Motor neuron (in vitro differentiated cells): Measurements from ENCODE around the gene GNL1. TPM values are rescaled to one million over a fixed set of nuclear protein-coding genes. Genes with fewer than 3 reads are reported as not detected.
"Not testable (repeated sequence)": the region's sequence is repeated elsewhere in the genome, so short reads cannot be mapped to it uniquely, and the experiment has no call there.

Source experiments
- ATAC-seq, 8 experiments: fragments of 200-7000 bp; cut with Tn5 transposase; replicated peaks in 6 of 8; 2 replicates each; pipeline ENCODE4 v1.8.0; 2021; ENCODE audit warnings: mild to moderate bottlenecking in 8 of 8, moderate library complexity in 8 of 8
- H3K27ac ChIP-seq, 2 donors: fragments of 250-450 bp; sonication (Bioruptor Pico); 2 replicates each; pipeline ENCODE4 v1.9.0; 2021; ENCODE audit warnings: antibody characterized with exemption in 2 of 2, mild to moderate bottlenecking in 2 of 2, moderate library complexity in 1 of 2
- H3K4me1 ChIP-seq, 2 donors: fragments of 250-450 bp; sonication (Bioruptor Pico); replicated peaks in 1 of 2; 2 replicates each; pipeline ENCODE4 v1.6.1; 2021; ENCODE audit warnings: antibody characterized with exemption in 2 of 2, mild to moderate bottlenecking in 2 of 2, moderate library complexity in 1 of 2
- H3K4me3 ChIP-seq, 5 donors: fragments of 250-450 bp; sonication (Bioruptor Pico); 2 replicates each; pipeline ENCODE4 v1.9.0; 2021; ENCODE audit warnings: antibody characterized with exemption in 5 of 5, mild to moderate bottlenecking in 5 of 5, moderate library complexity in 4 of 5
- WGBS, 10 experiments: fragments of 450-650 bp; shearing (Covaris generic); methylation state at CpG; one replicate each; pipeline ENCODE4 v1.0.0; 2022; 5-methylcytosine and 5-hydroxymethylcytosine counted together
- in situ Hi-C, 9 experiments: fragments of 400-800 bp; cut with MboI; loops; one replicate each; pipeline ENCODE4 v1.15.0; 2021; ENCODE audit warnings: low sequenced_read_pairs in 9 of 9, low pct_unique_long_range_greater_than_20kb in 2 of 9; ENCODE audit not compliant: unreplicated experiment in 9 of 9
- total RNA-seq, 8 experiments: library from RNA; unstranded; fragments of 300-600 nt; gene quantifications; 2 replicates each; pipeline versions ENCODE4 v1.2.3 to v1.2.4, GENCODE V29; 2022

Gene GNL1
- total RNA-seq, 8 experiments from 2014 or later: 23.4 to 66.0 (median 37.5) TPM

DNA sequence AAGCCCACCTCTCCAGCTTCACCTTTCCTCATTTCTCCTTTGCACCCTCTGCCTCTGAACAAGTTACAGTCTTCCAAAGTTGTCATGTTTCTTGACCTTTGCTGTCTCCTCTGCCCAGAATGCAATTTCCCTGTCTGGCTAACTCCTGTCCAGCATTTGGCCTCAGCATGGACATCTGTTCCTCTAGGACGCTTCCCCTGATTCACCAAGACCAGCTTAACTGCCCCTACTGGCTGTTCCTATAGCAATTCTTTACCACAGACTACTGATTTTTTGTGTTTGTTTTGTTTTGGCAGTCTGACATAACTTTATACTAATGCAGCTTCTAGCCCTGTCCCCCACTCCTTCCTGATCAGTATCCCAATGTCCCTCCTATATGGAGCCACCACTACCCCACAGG, 13.4 kb downstream of the GNL1 start:
- ATAC-seq: no peak
- peaks cover 0 to 3% of the 10 kb centered on the region in 2 donors for H3K4me1 ChIP-seq
- H3K4me3 ChIP-seq: no peak overlapping the region
- in situ Hi-C loops: loop anchor here in 2 of 9 experiments (10.0 to 25.0 kb wide), 2 partner anchors 58 to 544 kb away; partner anchors contain the start of gene HLA-E (in 1 of the 2)
- 50 to 100% (median 71%) methylated on average over 1 of the region's 1 CpG; no CpG with 5 or more reads in 3 of the 10 experiments for WGBS, 10 experiments
- H3K27ac ChIP-seq: no peak overlapping the region

DNA sequence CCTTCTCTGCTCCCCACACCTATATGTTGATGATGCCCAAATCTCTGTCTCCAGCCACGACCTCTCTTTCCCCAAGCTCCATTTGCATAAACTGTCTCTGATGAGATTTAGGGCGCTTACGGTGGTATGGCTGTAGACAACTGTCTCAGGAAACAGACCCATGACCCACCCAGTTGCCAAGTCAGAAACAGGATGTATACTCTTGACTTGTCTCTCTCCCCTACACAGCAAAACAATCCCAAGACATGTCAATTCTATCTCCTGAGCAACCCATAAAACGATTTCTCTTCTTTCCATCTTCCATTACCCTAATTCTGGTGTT, 13.9 kb downstream of the GNL1 start:
- in situ Hi-C loops: loop anchor here in 2 of 9 experiments (10.0 to 25.0 kb wide), 2 partner anchors 58 to 545 kb away; partner anchors contain the start of gene HLA-E (in 1 of the 2)
- Histone ChIP-seq H3K4me1 (peaks cover 0 to 3% of the 10 kb centered on the region in 2 donors), H3K4me3 (no peak overlapping the region), H3K27ac (no peak overlapping the region)
- 0 to 62% (median 33%) methylated on average over 1 to 4 of the region's 4 CpGs; no CpG with 5 or more reads in 3 of the 10 experiments for WGBS, 10 experiments
- no peak for ATAC-seq

DNA sequence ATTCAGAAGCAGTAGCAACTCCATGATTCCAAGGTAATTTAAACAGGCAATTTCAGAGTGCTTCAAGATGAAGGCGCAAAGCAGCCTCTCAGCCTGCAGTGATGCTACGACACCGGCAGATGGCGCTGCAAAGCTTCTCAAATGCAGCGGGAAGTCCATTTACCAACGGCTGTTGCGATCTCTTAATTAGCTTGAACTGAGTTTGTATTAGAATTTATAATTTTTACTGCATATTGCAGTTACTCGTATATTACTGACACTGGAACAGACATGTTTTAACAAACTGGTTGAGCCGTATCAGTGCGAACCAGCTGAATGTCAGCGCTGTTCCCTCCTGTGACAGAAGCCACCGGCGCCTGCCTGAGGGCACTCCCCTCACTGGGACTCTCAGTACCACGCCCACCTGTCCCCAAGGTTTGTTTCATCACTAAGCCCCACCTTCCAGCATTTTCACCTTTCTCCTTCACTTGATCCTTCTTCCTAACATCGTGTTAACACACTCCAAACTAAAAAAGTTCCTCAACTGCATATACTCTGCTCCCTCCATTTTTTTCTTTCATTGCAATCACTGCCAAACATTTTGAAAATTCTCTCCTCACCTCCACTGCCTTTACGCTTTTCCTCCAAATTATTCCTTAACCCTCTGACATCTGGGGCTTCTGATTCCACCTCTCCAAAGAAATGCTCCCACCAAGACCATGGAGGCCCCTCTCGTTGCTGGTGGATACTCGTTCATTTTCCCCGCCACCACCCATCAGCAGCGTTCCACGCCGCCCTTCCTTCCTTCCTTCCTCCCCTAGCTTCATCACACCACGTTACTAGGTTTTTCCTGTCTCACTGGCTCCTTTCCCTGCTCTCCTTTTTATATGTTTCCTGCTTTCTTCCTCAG, 14.5 kb downstream of the GNL1 start:
- in situ Hi-C loops: loop anchor here in 2 of 9 experiments (10.0 to 25.0 kb wide), 2 partner anchors 57 to 546 kb away; partner anchors contain the start of gene HLA-E (in 1 of the 2)
- Histone ChIP-seq H3K27ac (no peak overlapping the region), H3K4me3 (peak overlapping the region; percentile 17 to 28 (median 21)), H3K4me1 (peaks cover 0 to 3% of the 10 kb centered on the region in 2 donors)
- ATAC-seq: peak; percentile 71 to 81 (median 76)
- 19 to 52% (median 28%) methylated on average over 1 to 20 of the region's 23 CpGs for WGBS, 10 experiments

DNA sequence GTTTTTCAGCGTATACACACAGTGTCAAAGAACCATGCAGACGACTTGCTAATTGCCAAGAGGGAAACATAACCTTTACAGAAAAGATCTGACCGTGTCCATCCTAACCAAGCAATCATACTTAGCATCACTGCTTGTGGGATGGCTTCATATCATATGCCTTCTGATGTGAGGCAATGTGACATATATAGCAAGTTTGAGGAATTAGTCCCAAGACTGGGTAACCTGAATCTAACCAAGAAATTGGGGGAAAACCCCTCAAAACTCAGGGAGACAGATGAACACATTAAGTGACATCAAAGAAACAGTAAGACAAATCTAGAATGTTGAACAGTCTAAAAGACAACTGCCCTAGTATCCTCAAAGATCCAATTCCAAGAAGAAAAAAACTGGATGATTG, 18.4 kb downstream of the GNL1 start:
- peaks cover 0 to 3% of the 10 kb centered on the region in 2 donors for H3K4me1 ChIP-seq
- WGBS, 10 experiments: 29 to 83% (median 62%) methylated on average over 1 to 3 of the region's 3 CpGs; no CpG with 5 or more reads in 4 of the 10 experiments
- H3K27ac ChIP-seq: no peak overlapping the region
- H3K4me3 ChIP-seq: no peak overlapping the region
- ATAC-seq: no peak
- in situ Hi-C loops: loop anchor here in 3 of 9 experiments (10.0 to 25.0 kb wide), 2 partner anchors 53 to 549 kb away; partner anchors contain the start of gene HLA-E (in 2 of the 3)

DNA sequence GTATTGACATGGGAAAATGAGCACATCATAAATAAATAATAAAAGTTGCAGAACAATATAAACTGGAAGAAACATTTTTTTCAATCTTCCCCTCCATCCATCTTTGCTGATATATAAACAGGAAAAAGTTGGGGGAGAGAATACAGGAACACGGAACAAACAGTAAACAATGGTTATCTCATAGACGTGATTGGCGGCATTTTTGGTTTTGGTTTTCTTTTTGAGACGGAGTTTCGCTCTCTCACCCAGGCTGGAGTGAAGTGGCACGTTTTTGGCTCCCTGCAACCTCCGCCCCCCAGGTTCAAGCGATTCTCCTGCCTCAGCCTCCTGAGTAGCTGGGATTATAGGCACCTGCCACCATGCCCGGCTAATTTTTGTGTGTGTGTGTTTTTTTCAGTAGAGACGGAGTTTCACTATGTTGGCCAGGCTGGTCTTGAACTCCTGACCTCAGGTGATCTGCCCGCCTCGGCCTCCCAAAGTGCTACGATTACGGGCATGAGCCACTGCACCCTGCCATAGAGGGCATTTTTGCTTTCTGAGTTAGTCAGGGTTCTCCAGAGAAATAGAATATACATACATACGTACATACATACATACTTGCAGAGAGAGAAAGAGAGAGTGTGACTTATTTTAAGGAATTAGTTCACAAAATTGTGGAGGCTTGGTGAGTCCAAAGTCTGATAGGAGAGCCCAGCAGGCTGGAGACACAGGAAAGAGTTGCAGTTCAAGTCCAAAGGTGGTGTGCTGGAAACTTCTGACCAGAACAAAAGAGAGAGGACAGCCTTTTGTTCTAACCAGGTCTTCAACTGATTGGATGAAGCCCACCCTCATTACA, 22.6 kb downstream of the GNL1 start:
- in situ Hi-C loops: loop anchor here in 3 of 9 experiments (10.0 to 25.0 kb wide), 2 partner anchors 49 to 554 kb away; partner anchors contain the start of gene HLA-E (in 2 of the 3)
- H3K27ac ChIP-seq: no peak overlapping the region
- no peak for ATAC-seq
- WGBS, 10 experiments: 63 to 100% (median 82%) methylated on average over 1 to 12 of the region's 15 CpGs
- no peaks in the 10 kb centered on the region for H3K4me1 ChIP-seq
- H3K4me3 ChIP-seq: no peak overlapping the region

DNA sequence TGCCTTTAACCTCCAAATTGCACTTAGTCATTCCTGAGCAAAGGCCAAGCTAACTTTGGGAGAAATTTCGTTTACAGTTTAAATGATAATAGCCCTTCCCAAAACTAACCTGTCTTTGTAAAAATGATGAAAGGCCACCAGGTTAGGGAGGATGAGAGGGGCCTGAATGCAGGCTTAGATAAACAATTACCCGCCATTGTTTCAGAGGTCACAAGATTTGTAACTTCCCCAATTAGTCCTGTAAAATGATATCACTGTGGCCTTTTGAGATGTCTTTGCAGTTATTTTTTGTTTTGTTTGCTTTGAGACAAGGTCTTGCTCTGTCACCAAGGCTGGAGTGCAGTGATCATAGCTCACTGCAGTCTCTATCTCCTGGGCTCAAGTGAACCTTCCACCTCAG, 26.3 kb downstream of the GNL1 start:
- no peak overlapping the region for H3K27ac ChIP-seq
- WGBS, 10 experiments: 40 to 77% (median 59%) methylated on average over 1 to 2 of the region's 2 CpGs

DNA sequence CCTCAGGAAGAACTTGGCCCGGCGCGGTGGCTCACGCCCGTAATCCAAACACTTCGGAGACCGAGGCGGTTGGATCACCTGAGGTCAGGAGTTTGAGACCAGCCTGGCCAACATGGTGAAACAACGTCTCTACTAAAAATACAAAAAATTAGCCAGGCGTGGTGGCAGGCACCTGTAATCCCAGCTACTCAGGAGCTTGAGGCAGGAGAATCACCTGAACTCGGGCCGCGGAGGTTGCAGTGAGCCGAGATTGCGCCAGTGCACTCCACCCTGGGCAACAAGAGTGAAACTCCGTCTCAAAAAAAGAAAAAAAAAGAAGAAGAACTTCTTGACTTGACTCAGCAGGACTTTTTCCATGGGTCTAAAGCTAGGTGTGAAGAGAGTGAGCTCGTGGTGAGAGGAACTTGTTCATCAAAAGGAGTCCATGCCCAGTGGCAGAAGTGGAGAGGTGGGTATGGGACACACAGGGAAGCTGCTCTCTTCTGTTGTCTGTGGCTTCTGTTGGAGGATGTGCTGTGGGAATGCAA, 26.9 kb downstream of the GNL1 start:
- 0 to 98% (median 79%) methylated on average over 1 to 14 of the region's 17 CpGs; no CpG with 5 or more reads in 2 of the 10 experiments for WGBS, 10 experiments
- not testable (repeated sequence) for H3K4me3 ChIP-seq, ATAC-seq, H3K27ac ChIP-seq, H3K4me1 ChIP-seq
- in situ Hi-C loops: loop anchor here in 1 of 9 experiments (25.0 kb wide), 1 partner anchor 558 kb away; no protein-coding TSS in a partner anchor

More for the DNA sequence above, 26.3 kb downstream of the GNL1 start:
- in situ Hi-C loops: loop anchor here in 3 of 9 experiments (10.0 to 25.0 kb wide), 2 partner anchors 45 to 557 kb away; partner anchors contain the start of gene HLA-E (in 2 of the 3)
- H3K4me3 ChIP-seq: no peak overlapping the region
- ATAC-seq: no peak
- no peaks in the 10 kb centered on the region for H3K4me1 ChIP-seq

DNA sequence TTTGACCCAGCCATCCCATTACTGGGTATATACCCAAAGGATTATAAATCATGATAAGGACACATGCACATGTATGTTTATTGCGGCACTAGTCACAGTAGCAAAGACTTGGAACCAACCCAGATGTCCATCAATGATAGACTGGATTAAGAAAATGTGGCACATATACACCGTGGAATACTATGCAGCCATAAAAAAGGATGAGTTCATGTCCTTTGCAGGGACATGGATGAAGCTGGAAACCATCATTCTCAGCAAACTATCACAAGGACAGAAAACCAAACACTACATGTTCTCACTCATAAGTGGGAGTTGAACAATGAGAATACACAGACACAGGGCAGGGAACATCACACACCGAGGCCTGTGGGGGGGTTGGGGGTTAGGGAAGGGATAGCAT, 29.8 kb downstream of the GNL1 start:
- not testable (repeated sequence) for H3K27ac ChIP-seq, H3K4me3 ChIP-seq, H3K4me1 ChIP-seq, ATAC-seq
- 80 to 100% methylated on average over 1 of the region's 3 CpGs; no CpG with 5 or more reads in 8 of the 10 experiments for WGBS, 10 experiments
- in situ Hi-C loops: loop anchor here in 1 of 9 experiments (25.0 kb wide), 1 partner anchor 561 kb away; no protein-coding TSS in a partner anchor

DNA sequence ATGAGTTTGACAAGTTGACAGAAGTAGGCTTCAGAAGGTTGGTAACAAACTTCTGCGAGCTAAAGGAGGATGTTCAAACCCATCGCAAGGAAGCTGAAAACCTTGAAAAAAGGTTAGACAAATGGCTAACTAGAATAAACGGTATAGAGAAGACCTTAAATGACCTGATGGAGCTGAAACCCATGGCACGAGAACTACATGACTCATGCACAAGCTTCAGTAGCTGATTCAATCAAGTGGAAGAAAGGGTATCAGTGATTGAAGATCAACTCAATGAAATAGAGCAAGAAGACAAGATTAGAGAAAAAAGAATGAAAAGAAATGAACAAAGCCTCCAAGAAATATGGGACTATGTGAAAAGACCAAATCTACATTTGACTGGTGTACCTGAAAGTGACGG, 34.3 kb downstream of the GNL1 start:
- H3K4me3 ChIP-seq, in situ Hi-C loops, H3K27ac ChIP-seq, H3K4me1 ChIP-seq, ATAC-seq: not testable (repeated sequence)
- 24 to 75% (median 67%) methylated on average over 2 to 5 of the region's 5 CpGs for WGBS, 10 experiments

DNA sequence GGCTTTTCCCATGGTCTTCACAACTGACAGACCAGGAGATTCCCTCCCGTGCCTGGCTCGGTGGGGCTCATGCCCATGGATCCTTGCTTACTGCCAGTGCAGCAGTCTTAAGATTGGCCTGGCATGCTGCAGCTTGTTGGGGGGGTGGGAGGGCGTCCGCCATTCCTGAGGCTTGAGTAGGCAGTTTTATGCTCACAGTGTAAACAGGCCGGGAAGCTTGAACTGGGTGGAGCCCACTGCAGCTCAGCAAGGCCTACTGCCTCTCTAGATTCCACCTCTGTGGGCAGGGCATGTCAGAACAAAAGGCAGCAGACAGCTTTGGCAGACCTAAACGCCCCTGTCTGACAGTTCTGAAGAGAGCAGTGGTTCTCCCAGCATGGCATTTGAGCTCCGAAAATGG, 35.2 kb downstream of the GNL1 start:
- H3K4me3 ChIP-seq, H3K27ac ChIP-seq, in situ Hi-C loops, H3K4me1 ChIP-seq: not testable (repeated sequence)
- peak in 1 of 8 experiments; percentile 43 for ATAC-seq
- 60 to 100% methylated on average over 1 of the region's 7 CpGs; no CpG with 5 or more reads in 8 of the 10 experiments for WGBS, 10 experiments

DNA sequence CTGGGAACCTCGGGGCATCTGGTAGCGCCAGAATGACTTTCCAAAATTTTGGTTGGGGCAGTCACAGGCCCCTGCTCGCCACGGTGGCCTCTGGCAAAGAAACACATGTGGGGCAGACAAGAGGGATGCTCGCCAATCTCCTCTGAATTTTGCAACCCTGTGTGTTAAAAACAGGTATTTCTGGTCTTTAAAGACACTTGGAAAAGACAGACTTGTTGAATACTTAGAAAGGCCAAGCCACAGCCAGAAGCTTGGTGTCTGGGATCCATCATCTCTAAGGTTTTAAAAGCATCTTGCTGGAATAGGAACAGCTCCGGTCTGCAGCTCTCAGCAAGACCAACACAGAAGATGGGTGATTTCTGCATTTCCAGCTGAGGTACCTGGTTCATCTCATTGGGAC, 35.8 kb downstream of the GNL1 start:
- in situ Hi-C loops: no loop called here
- Histone ChIP-seq H3K4me1 (no peaks in the 10 kb centered on the region), H3K27ac (no peak overlapping the region), H3K4me3 (no peak overlapping the region)
- WGBS, 10 experiments: 56 to 100% (median 74%) methylated on average over 1 to 6 of the region's 6 CpGs; no CpG with 5 or more reads in 3 of the 10 experiments
- ATAC-seq: no peak

DNA sequence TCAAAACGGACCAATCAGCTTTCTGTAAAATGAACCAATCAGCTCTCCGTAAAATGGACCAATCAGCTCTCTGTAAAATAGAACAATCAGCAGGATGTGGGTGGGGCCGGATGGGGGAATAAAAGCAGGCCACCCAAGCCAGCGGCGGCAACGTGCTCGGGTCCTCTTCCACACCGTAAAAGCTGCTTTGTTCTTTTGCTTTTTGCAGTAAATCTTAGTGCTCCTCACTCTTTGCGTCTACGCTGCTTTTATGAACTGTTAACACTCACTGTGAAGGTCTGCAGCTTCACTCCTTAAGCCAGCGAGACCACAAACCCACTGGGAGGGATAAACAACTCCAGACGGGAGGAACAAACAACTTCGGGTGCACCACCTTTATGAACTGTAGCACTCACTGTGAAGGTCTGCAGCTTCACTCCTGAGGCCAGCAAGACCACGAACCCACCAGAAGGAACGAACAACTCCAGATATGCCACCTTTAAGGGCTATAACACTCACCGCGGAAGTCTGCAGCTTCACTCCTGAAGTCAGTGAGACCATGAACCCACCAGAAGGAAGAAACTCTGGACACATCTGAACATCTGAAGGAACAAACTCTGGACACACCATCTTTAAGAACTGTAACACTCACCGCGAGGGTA, 37.7 kb downstream of the GNL1 start:
- H3K4me3 ChIP-seq, in situ Hi-C loops, ATAC-seq, H3K27ac ChIP-seq, H3K4me1 ChIP-seq: not testable (repeated sequence)
- WGBS, 10 experiments: 65 to 100% (median 81%) methylated on average over 1 to 13 of the region's 19 CpGs; no CpG with 5 or more reads in 2 of the 10 experiments
